ENCODE results near the gene CDH11. TPM values are rescaled to one million over a fixed set of nuclear protein-coding genes. Genes with fewer than 3 reads are reported as not detected.

Gene CDH11
- total RNA-seq, 1 donor from 2014 or later, result not detected

- Mint-ChIP-seq H3K27me3 (peaks cover 40% of the 10 kb centered on the region), H3K4me3 (no peak overlapping the region), H3K36me3 (ENCODE audit: low read depth) (no peaks in the 10 kb centered on the region), H3K9me3 (no peaks in the 10 kb centered on the region), H3K4me1 (no peaks in the 10 kb centered on the region), H3K27ac (no peak overlapping the region)
- no peak for DNase-seq
- intact Hi-C loops (cut with micrococcal nuclease), result loop anchor here (10.0 kb wide), 2 partner anchors 958 to 1152 kb away; no protein-coding TSS in a partner anchor
Measured at GRCh38 chr16:65122724-65123395, 997 bp upstream of the CDH11 start.

- intact Hi-C loops (cut with micrococcal nuclease), result loop anchor here (10.0 kb wide), 2 partner anchors 956 to 1154 kb away; no protein-coding TSS in a partner anchor
- Mint-ChIP-seq H3K36me3 (ENCODE audit: low read depth) (no peaks in the 10 kb centered on the region), H3K9me3 (no peaks in the 10 kb centered on the region), H3K27me3 (peaks cover 40% of the 10 kb centered on the region), H3K4me3 (no peak overlapping the region), H3K27ac (no peak overlapping the region), H3K4me1 (no peaks in the 10 kb centered on the region)
- no peak for DNase-seq
Measured at GRCh38 chr16:65120831-65121721, 787 bp downstream of the CDH11 start.

- intact Hi-C loops (cut with micrococcal nuclease), result loop anchor here (10.0 kb wide), 2 partner anchors 956 to 1154 kb away; no protein-coding TSS in a partner anchor
Measured at GRCh38 chr16:65120461-65120830, 1.4 kb downstream of the CDH11 start.

GRCh38 chr16:65119901-65120401 lies 1.9 kb downstream of the CDH11 start:
- H3K36me3 Mint-ChIP-seq (ENCODE audit: low read depth), result no peaks in the 10 kb centered on the region

More at GRCh38 chr16:65120461-65120830, 1.4 kb downstream of the CDH11 start:
- no peak for DNase-seq
- H3K36me3 Mint-ChIP-seq (ENCODE audit: low read depth), result no peaks in the 10 kb centered on the region
- no peaks in the 10 kb centered on the region for H3K4me1 Mint-ChIP-seq
- peaks cover 40% of the 10 kb centered on the region for H3K27me3 Mint-ChIP-seq
- no peaks in the 10 kb centered on the region for H3K9me3 Mint-ChIP-seq
- peak overlapping the region; percentile 34 for H3K27ac Mint-ChIP-seq
- no peak overlapping the region for H3K4me3 Mint-ChIP-seq

GRCh38 chr16:65119435-65119834 lies 2.4 kb downstream of the CDH11 start:
- no peak overlapping the region for H3K27ac Mint-ChIP-seq
- H3K27me3 Mint-ChIP-seq, result peaks cover 36% of the 10 kb centered on the region
- no peak overlapping the region for H3K4me3 Mint-ChIP-seq
- no peak for DNase-seq
- intact Hi-C loops (cut with micrococcal nuclease), result no loop called here
- H3K4me1 Mint-ChIP-seq, result no peaks in the 10 kb centered on the region
- no peaks in the 10 kb centered on the region for H3K9me3 Mint-ChIP-seq
- no peaks in the 10 kb centered on the region for H3K36me3 Mint-ChIP-seq (ENCODE audit: low read depth)

More at GRCh38 chr16:65119901-65120401, 1.9 kb downstream of the CDH11 start:
- H3K9me3 Mint-ChIP-seq, result no peaks in the 10 kb centered on the region
- no peaks in the 10 kb centered on the region for H3K4me1 Mint-ChIP-seq
- H3K27me3 Mint-ChIP-seq, result peaks cover 40% of the 10 kb centered on the region
- H3K4me3 Mint-ChIP-seq, result no peak overlapping the region
- DNase-seq, result no peak
- no peak overlapping the region for H3K27ac Mint-ChIP-seq
- intact Hi-C loops (cut with micrococcal nuclease), result loop anchor here (10.0 kb wide), 2 partner anchors 955 to 1155 kb away; no protein-coding TSS in a partner anchor

GRCh38 chr16:65118871-65119270 lies 3.0 kb downstream of the CDH11 start:
- Mint-ChIP-seq H3K36me3 (ENCODE audit: low read depth) (no peaks in the 10 kb centered on the region), H3K9me3 (no peaks in the 10 kb centered on the region), H3K27me3 (peaks cover 32% of the 10 kb centered on the region), H3K4me3 (no peak overlapping the region), H3K4me1 (no peaks in the 10 kb centered on the region), H3K27ac (no peak overlapping the region)
- DNase-seq, result no peak
- intact Hi-C loops (cut with micrococcal nuclease), result no loop called here

- peak; percentile 80 for DNase-seq
- Mint-ChIP-seq H3K4me3 (no peak overlapping the region), H3K9me3 (no peaks in the 10 kb centered on the region), H3K27me3 (peaks cover 24% of the 10 kb centered on the region), H3K4me1 (no peaks in the 10 kb centered on the region), H3K36me3 (ENCODE audit: low read depth) (no peaks in the 10 kb centered on the region), H3K27ac (no peak overlapping the region)
- intact Hi-C loops (cut with micrococcal nuclease), result no loop called here
Measured at GRCh38 chr16:65117811-65118448, 3.9 kb downstream of the CDH11 start.

GRCh38 chr16:65116818-65117430 lies 4.9 kb downstream of the CDH11 start:
- no peaks in the 10 kb centered on the region for H3K9me3 Mint-ChIP-seq
- H3K36me3 Mint-ChIP-seq (ENCODE audit: low read depth), result no peaks in the 10 kb centered on the region
- no peak overlapping the region for H3K4me3 Mint-ChIP-seq
- no peak overlapping the region for H3K27ac Mint-ChIP-seq
- intact Hi-C loops (cut with micrococcal nuclease), result no loop called here
- H3K27me3 Mint-ChIP-seq, result peaks cover 21% of the 10 kb centered on the region
- H3K4me1 Mint-ChIP-seq, result no peaks in the 10 kb centered on the region
- no peak for DNase-seq

- intact Hi-C loops (cut with micrococcal nuclease), result no loop called here
- H3K9me3 Mint-ChIP-seq, result no peaks in the 10 kb centered on the region
- no peaks in the 10 kb centered on the region for H3K36me3 Mint-ChIP-seq (ENCODE audit: low read depth)
- H3K4me1 Mint-ChIP-seq, result no peaks in the 10 kb centered on the region
- no peak overlapping the region for H3K27ac Mint-ChIP-seq
- no peak overlapping the region for H3K4me3 Mint-ChIP-seq
- peaks cover 16% of the 10 kb centered on the region for H3K27me3 Mint-ChIP-seq
- DNase-seq, result no peak
Measured at GRCh38 chr16:65116216-65116615, 5.6 kb downstream of the CDH11 start.

GRCh38 chr16:65114527-65114926 lies 7.3 kb downstream of the CDH11 start:
- Mint-ChIP-seq H3K4me1 (no peaks in the 10 kb centered on the region), H3K27me3 (peaks cover 5% of the 10 kb centered on the region), H3K9me3 (peaks cover 3% of the 10 kb centered on the region), H3K36me3 (ENCODE audit: low read depth) (no peaks in the 10 kb centered on the region), H3K27ac (no peak overlapping the region), H3K4me3 (no peak overlapping the region)
- intact Hi-C loops (cut with micrococcal nuclease), result no loop called here
- no peak for DNase-seq

GRCh38 chr16:65113441-65113840 lies 8.4 kb downstream of the CDH11 start:
- DNase-seq, result no peak
- Mint-ChIP-seq H3K4me3 (no peak overlapping the region), H3K27me3 (no peaks in the 10 kb centered on the region), H3K9me3 (peaks cover 3% of the 10 kb centered on the region), H3K36me3 (ENCODE audit: low read depth) (no peaks in the 10 kb centered on the region), H3K4me1 (no peaks in the 10 kb centered on the region), H3K27ac (no peak overlapping the region)
- intact Hi-C loops (cut with micrococcal nuclease), result no loop called here

- no peak overlapping the region for H3K4me3 Mint-ChIP-seq
- no peak overlapping the region for H3K27ac Mint-ChIP-seq
- H3K36me3 Mint-ChIP-seq (ENCODE audit: low read depth), result no peaks in the 10 kb centered on the region
- peaks cover 3% of the 10 kb centered on the region for H3K9me3 Mint-ChIP-seq
- H3K27me3 Mint-ChIP-seq, result no peaks in the 10 kb centered on the region
- no peaks in the 10 kb centered on the region for H3K4me1 Mint-ChIP-seq
- DNase-seq, result no peak
- intact Hi-C loops (cut with micrococcal nuclease), result no loop called here
Measured at GRCh38 chr16:65111306-65111705, 10.6 kb downstream of the CDH11 start.

- intact Hi-C loops (cut with micrococcal nuclease), result no loop called here
- Mint-ChIP-seq H3K4me1 (no peaks in the 10 kb centered on the region), H3K27me3 (no peaks in the 10 kb centered on the region), H3K36me3 (ENCODE audit: low read depth) (no peaks in the 10 kb centered on the region), H3K27ac (no peak overlapping the region), H3K4me3 (no peak overlapping the region), H3K9me3 (peaks cover 3% of the 10 kb centered on the region)
- no peak for DNase-seq
Measured at GRCh38 chr16:65106757-65107156, 15.1 kb downstream of the CDH11 start.

Measured in activated CD4-positive, alpha-beta T cell treated with anti-CD3 and anti-CD28 coated beads, Interleukin-2, amount 10 ng/mL, durations not matched to agents 24 days and 14 days (primary cell).